IPS DF 6.9 (cell line): ENCODE results near the gene MRPL10.

Experiments used
- DNase-seq: peaks from one replicate; pipeline ENCODE4 v3.0.0-alpha.2; 2013; ENCODE audit warnings: low read depth, low spot score
- H3K27ac ChIP-seq: one replicate; pipeline ENCODE4 v1.5.1; 2013; ENCODE audit warnings: low read length, control low read depth
- H3K27me3 ChIP-seq: 2 replicates; pipeline ENCODE4 v1.6.1; 2013; ENCODE audit warnings: mild to moderate bottlenecking, low read length; ENCODE audit not compliant: control insufficient read depth, insufficient read depth
- H3K36me3 ChIP-seq: 2 replicates; pipeline ENCODE4 v1.6.1; 2013; ENCODE audit warnings: low read length; ENCODE audit not compliant: control insufficient read depth, insufficient read depth
- H3K4me1 ChIP-seq: 2 replicates; pipeline ENCODE4 v1.6.1; 2013; ENCODE audit warnings: low read length; ENCODE audit not compliant: control insufficient read depth, insufficient read depth
- H3K4me3 ChIP-seq: 2 replicates; pipeline ENCODE4 v1.5.1; 2013; ENCODE audit warnings: mild to moderate bottlenecking, low read length
- H3K9me3 ChIP-seq: 2 replicates; pipeline ENCODE4 v1.6.1; 2013; ENCODE audit warnings: low read length, inconsistent platforms; ENCODE audit not compliant: control insufficient read depth, insufficient read depth
- WGBS: extraction: QIAGEN DNeasy Blood & Tissue Kit; methylation state at CpG from one replicate; pipeline ENCODE4 v1.1.7; 2013; ENCODE audit warnings: mixed read lengths, missing lambda C conversion rate; ENCODE audit not compliant: insufficient read length, insufficient coverage; 5-methylcytosine and 5-hydroxymethylcytosine counted together

Gene MRPL10

DNA sequence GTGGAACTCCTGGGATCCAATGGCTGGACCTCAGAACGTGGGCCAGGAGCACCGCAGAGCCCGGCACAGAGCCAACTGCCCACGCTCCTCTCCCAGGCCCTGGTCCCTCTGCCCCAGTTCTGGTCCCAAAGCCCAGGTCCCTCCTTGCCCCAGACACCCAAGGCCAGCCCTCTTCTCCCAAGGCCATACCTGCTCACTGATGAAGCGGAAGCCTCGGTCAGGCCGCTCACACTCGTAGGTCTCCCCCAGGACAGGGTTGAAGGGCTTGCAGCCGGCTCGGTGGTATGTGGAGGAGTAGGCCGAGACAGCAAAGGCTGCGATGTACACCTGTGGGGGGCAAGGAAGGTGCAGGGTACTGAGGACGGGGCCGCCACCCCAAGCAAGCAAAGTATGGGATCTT is 18.3 kb downstream of the MRPL10 start:
- Histone ChIP-seq H3K4me3 (no peak overlapping the region), H3K9me3 (no peaks in the 10 kb centered on the region), H3K36me3 (peaks cover 13% of the 10 kb centered on the region; the same call in 1 of the 2 replicates), H3K27me3 (no peaks in the 10 kb centered on the region), H3K4me1 (no peaks in the 10 kb centered on the region), H3K27ac (no peak overlapping the region)
- no CpG with 5 or more reads among the region's 14 CpGs for WGBS
- no peak for DNase-seq

DNA sequence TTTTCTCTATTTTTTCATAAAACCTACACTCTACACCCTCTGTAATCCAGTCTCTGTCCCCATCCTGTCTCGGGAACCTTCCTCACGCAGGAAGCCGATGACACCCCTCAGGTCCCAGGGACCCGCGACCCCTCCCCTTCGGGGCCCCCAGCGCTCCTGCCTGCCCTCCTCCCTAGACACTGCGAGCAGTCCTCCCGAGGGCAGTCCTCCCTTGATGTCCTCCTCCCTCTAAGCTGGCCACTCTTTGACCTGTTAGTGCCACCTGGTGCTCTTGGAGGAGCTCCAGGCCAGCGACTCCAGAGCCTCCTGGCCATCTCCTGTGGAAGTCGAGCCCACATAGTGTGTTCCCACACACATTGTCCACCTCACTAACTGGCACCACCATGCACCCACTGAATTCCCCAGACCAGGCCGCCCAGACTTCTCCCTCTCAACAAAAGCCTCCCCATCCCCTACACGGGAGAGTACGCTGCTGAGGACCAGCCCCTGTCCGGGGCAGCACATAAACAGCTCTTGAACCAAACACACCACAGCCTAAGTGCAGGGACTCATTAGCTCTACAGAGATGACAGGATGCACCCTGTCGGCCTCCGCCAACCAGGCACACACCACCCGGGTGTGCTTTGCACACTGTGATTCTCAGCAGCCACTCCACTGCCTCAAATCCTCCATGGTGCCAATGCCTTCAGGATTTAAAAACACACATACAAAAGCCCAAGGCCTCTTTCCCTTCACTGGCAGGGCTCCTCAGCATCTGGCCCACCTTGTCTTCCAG is 19.0 kb downstream of the MRPL10 start:
- no peak overlapping the region for H3K4me3 ChIP-seq
- H3K9me3 ChIP-seq, result no peaks in the 10 kb centered on the region
- no CpG with 5 or more reads among the region's 18 CpGs for WGBS
- H3K27me3 ChIP-seq, result no peaks in the 10 kb centered on the region
- no peaks in the 10 kb centered on the region for H3K4me1 ChIP-seq
- no peak overlapping the region for H3K27ac ChIP-seq
- no peak for DNase-seq
- H3K36me3 ChIP-seq, result peaks cover 13% of the 10 kb centered on the region; the same call in 1 of the 2 replicates

DNA sequence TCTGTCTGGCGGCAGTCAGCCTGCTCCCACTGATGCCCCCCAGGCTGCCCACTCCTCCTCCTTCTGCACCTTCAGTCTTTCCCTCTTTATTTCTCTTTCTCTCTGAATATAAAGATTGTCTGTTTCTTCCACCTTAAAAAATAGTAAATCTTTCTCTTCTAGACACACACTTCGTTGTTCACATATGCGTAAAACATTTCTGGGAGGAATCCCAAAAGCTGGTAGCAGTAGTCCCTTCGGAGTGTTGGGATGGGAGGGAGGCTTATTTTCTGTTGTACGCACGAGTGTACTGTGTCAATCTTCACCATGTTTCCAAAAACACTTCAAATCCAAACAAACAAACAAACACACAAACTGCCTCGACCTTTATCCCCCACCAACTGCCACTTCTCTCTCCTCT is 19.6 kb downstream of the MRPL10 start:
- Histone ChIP-seq H3K4me1 (no peaks in the 10 kb centered on the region), H3K36me3 (peaks cover 11% of the 10 kb centered on the region; the same call in 1 of the 2 replicates)
- DNase-seq, result no peak

DNA sequence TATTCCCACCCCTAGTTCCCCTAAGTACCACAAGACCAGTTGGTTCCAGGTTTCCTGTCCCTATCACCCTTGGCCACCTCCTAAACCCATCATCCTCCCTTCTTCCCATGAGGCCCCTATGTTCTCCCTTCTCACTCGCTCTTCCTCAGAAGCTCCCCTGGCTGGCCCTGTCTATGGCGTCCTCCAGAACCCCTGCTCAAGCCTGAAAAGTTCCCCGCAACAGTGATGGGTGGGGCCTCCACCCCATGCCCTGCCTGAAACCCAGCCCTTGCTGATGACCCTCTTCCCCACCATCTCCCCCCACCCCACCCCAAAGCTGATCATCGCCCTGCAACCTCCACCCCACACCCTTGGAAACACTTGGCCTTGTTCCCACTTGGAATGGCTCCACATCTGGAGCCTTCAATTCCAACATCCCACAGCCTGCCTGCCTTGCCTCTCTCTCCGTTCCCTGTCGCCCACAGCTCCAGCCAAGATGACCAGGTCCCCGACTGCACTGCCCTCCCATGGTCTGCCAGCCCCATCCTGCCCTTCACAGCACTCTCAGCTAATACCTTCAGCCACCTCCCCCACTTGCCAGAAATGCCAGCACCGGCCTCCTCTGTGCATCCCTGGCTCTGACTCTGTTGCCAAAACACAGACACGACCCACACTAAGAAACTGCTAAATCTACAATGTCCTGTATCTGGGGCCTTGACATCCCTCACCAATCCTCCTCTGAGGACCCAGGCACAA is 20.3 kb downstream of the MRPL10 start:
- no peaks in the 10 kb centered on the region for H3K4me1 ChIP-seq
- no peaks in the 10 kb centered on the region for H3K27me3 ChIP-seq
- H3K36me3 ChIP-seq, result peaks cover 5% of the 10 kb centered on the region; the same call in 1 of the 2 replicates
- H3K27ac ChIP-seq, result no peak overlapping the region
- no peaks in the 10 kb centered on the region for H3K9me3 ChIP-seq
- WGBS, result no CpG with 5 or more reads among the region's 9 CpGs
- H3K4me3 ChIP-seq, result no peak overlapping the region
- DNase-seq, result no peak

More for the DNA sequence above, 19.6 kb downstream of the MRPL10 start:
- H3K4me3 ChIP-seq, result no peak overlapping the region
- H3K27me3 ChIP-seq, result no peaks in the 10 kb centered on the region
- no peak overlapping the region for H3K27ac ChIP-seq
- no peaks in the 10 kb centered on the region for H3K9me3 ChIP-seq
- 100% methylated on average over 1 of the region's 7 CpGs for WGBS

DNA sequence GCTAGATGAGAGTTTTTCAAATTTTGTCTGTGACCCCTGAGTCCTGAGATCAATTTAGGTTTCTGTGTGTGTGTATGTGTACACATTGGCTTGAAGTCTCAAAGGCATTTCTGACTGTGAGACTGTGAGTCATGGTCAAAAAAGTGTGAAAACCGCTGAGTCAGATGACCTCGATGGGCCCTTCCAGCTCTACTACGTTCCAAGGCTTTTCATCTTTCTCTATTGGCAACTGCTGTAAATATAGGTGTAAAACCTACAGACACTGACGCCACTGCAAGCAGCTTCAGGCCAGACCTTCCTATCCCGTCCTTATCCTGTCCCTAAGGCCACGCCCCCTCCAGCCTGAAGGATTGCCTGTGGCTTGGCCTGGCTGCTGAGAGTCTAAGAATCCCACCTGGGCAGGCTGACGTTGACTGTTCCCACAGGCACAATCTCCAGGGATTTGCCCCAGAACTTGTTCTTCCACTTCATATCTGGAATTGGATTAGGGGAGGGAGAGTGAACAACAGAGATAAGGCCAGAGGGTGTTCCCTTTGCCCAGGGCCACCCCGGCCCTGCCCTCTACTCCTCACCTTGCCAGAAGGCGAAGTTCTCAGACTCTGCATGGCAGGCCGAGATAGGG is 21.0 kb downstream of the MRPL10 start:
- Histone ChIP-seq H3K4me3 (no peak overlapping the region), H3K27me3 (no peaks in the 10 kb centered on the region), H3K4me1 (no peaks in the 10 kb centered on the region), H3K27ac (no peak overlapping the region), H3K36me3 (peaks cover 5% of the 10 kb centered on the region; the same call in 1 of the 2 replicates), H3K9me3 (no peaks in the 10 kb centered on the region)
- DNase-seq, result no peak
- no CpG with 5 or more reads among the region's 10 CpGs for WGBS

DNA sequence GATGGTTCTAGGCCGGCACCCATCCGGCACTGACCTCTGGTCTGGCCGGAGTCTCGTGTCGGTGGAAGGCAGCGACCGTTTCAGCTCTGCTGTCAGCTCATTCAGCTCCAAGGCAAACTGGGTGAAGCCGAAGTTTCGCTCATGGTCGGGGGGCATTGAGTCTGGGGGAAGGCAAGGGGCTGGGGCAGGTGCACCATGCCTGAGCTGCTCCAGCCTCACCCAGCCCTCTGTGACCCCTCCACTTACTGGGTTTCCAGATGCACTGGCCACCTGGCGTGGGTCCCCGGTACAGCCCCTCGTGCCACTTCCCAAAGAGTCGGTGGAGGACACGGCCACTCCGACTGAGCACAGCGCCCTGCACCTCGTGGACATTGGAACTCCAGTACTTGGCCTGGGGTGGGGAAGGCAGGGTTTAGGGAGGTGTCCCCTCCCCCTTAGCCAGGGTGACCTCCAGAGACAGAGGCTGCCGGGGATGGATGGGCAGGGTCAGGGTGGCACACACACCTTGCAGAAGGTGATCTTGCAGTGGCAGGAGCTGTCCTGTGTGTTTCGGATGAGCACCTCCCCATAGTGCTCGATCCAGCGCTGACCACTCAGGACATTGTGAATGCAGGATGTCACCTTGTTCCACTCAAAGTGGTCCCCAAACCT is 22.4 kb downstream of the MRPL10 start:
- H3K27ac ChIP-seq, result no peak overlapping the region
- no peaks in the 10 kb centered on the region for H3K9me3 ChIP-seq
- H3K36me3 ChIP-seq, result peaks cover 5% of the 10 kb centered on the region; the same call in 1 of the 2 replicates
- H3K27me3 ChIP-seq, result no peaks in the 10 kb centered on the region
- H3K4me3 ChIP-seq, result no peak overlapping the region
- no peak for DNase-seq
- H3K4me1 ChIP-seq, result no peaks in the 10 kb centered on the region
- WGBS, result no CpG with 5 or more reads among the region's 22 CpGs

DNA sequence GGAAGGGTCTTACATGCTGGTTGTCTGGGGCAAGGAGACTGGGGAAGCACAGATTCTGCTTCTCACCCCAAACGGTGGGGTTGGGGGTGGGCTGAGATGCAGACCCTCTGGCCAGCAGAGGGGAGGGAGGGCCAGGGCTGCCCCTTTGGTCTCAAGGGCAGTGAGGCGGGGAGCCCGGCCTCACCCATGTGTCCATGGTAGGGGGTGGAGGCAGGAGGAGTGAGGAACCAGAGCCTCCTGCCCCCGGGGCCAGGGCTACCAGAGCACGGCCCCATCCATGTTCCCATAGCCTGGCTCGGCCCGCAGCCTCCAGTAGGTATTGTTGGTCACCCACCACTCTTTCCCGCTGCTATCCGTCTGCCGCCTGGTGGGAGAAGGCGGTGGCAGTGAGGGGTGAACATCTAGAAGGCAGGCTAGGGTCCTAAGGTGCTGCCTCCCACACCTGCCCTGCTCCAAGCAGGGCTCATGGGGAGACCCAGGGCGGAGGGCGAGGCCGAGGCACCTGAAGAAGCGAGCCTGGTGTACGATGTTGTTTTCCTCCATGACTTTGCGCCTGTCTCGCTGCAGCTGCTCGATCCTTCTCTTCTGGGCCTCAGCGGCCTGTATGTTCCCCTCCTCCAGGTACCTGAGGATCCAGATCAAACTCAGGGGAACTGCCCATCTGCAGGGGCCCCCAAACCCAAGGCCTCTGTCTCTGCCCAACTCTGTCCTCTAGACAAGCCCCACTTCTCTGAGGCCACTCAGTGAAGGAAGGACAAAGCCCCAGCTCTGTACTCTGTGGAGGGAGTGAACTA is 23.1 kb downstream of the MRPL10 start:
- H3K27ac ChIP-seq, result no peak overlapping the region
- DNase-seq, result no peak
- no peaks in the 10 kb centered on the region for H3K9me3 ChIP-seq
- H3K4me1 ChIP-seq, result no peaks in the 10 kb centered on the region
- no CpG with 5 or more reads among the region's 20 CpGs for WGBS
- H3K36me3 ChIP-seq, result peaks cover 5% of the 10 kb centered on the region; the same call in 1 of the 2 replicates
- H3K27me3 ChIP-seq, result no peaks in the 10 kb centered on the region
- no peak overlapping the region for H3K4me3 ChIP-seq

DNA sequence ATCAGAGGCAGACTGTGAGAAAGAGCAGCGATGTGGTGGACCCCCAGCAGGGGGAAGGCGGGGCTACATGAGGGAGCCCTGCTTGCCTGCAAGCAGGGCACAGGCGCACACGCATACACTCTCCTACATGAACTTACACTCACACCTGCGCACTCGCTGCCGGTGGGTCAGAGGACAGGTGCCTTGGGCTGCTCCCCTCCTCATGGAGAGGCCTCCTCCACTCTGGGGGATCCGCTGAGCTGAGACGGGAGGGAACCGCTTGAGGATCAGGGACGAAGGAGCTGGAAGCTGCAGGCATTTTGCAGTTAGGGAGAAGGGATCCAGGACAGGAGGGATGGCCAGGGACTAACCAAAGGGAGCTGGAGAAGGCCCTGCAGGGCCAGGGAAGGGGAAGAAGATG is 23.9 kb downstream of the MRPL10 start:
- Histone ChIP-seq H3K4me3 (no peak overlapping the region), H3K4me1 (no peaks in the 10 kb centered on the region), H3K9me3 (no peaks in the 10 kb centered on the region), H3K36me3 (peaks cover 5% of the 10 kb centered on the region; the same call in 1 of the 2 replicates), H3K27me3 (no peaks in the 10 kb centered on the region), H3K27ac (no peak overlapping the region)
- no CpG with 5 or more reads among the region's 11 CpGs for WGBS
- no peak for DNase-seq

DNA sequence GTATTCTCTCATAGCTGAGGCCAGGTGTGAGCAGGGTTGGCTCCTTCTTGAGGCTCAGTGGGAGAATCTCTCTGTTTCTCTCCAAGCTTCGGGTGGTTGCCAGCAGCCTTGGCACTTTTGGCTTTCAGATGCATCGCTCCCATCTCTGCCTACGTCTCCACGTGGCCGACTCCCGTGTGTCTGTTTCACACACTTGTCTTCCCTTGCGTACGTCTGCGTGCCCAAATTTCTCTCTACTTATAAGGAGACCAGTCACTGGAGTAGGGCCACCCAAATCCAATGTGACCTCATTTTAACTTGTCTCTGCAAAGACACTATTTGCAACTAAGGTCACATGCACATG is 24.5 kb downstream of the MRPL10 start:
- WGBS, result no CpG with 5 or more reads among the region's 9 CpGs
- H3K4me1 ChIP-seq, result no peaks in the 10 kb centered on the region
- no peak overlapping the region for H3K4me3 ChIP-seq
- no peaks in the 10 kb centered on the region for H3K9me3 ChIP-seq
- DNase-seq, result no peak
- H3K27me3 ChIP-seq, result no peaks in the 10 kb centered on the region
- H3K27ac ChIP-seq, result no peak overlapping the region
- H3K36me3 ChIP-seq, result peaks cover 5% of the 10 kb centered on the region; the same call in 1 of the 2 replicates
